GM12864 (cell line): ENCODE measurements around the gene DTX3.

ENCODE experiments used
- DNase-seq: peaks from one replicate; pipeline ENCODE4 v3.0.0-alpha.2; 2011; ENCODE audit warnings: low read depth
- H3K4me3 ChIP-seq: 2 replicates; pipeline ENCODE4 v1.5.1; 2011; ENCODE audit warnings: mild to moderate bottlenecking, low read depth, low read length, control low read depth
- CTCF ChIP-seq: IDR thresholded peaks from 2 replicates; pipeline ENCODE4 v1.5.1; 2011; ENCODE audit warnings: low read depth, mild to moderate bottlenecking, moderate library complexity, low read length, control low read depth, inconsistent platforms; ENCODE audit errors: missing control alignments

The DTX3 gene

GRCh38 chr12:57590479-57590863 is 14.2 kb upstream of the DTX3 start:
- peak overlapping the region; percentile 71 for H3K4me3 ChIP-seq
- no peak for TF ChIP-seq CTCF
- DNase-seq, result no peak

- no peak for TF ChIP-seq CTCF
- peak; percentile 60 for DNase-seq
Measured at GRCh38 chr12:57590864-57591781, 13.5 kb upstream of the DTX3 start, which contains the start of gene PIP4K2C. Gene PIP4K2C, plus strand, starts transcription at chr12:57591192. Its CDS starts 98 bp downstream, at chr12:57591290.

GRCh38 chr12:57591782-57592325 is 12.8 kb upstream of the DTX3 start:
- peak overlapping the region; percentile 71 for H3K4me3 ChIP-seq
- no peak for TF ChIP-seq CTCF
- DNase-seq, result no peak

More at GRCh38 chr12:57590864-57591781, 13.5 kb upstream of the DTX3 start, which contains the start of gene PIP4K2C:
- peak within 1 kb of the TSS; percentile 71 for H3K4me3 ChIP-seq

- H3K4me3 ChIP-seq, result no peak overlapping the region
- no peak for TF ChIP-seq CTCF
- no peak for DNase-seq
Measured at GRCh38 chr12:57592551-57593165, 12.0 kb upstream of the DTX3 start.

GRCh38 chr12:57593187-57593586 is 11.4 kb upstream of the DTX3 start:
- no peak for TF ChIP-seq CTCF
- DNase-seq, result no peak
- H3K4me3 ChIP-seq, result no peak overlapping the region

- DNase-seq, result no peak
- no peak overlapping the region for H3K4me3 ChIP-seq
- no peak for TF ChIP-seq CTCF
Measured at GRCh38 chr12:57600395-57600794, 4.2 kb upstream of the DTX3 start.
